IMR-90 (cell line): ENCODE data around the gene P2RX3. TPM values are rescaled to one million over a fixed set of nuclear protein-coding genes. Genes with fewer than 3 reads are reported as not detected.

ENCODE experiments used
- ATAC-seq: fragments of 200-7000 bp; cut with Tn5 transposase; 2 replicates; pipeline ENCODE4 v1.9.1; 2020; ENCODE audit warnings: low read depth, mild to moderate bottlenecking, moderate library complexity
- BruUV-seq: library from RNA; stranded (reverse); fragments of 400-500 nt; replicated peaks from 2 replicates; lab custom pipeline; 2021; lab: Mats Ljungman, UMichigan
- CTCF ChIA-PET: fragments of 300-600 bp; formaldehyde crosslinking; extraction: SDS; loops from one replicate; lab custom pipeline; 2021; ENCODE audit warnings: antibody characterized with exemption; lab: Yijun Ruan, JAX
- POLR2A ChIA-PET: fragments of 300-600 bp; sonication (Branson Sonifier 250); formaldehyde crosslinking; loops from one replicate; lab custom pipeline; 2022; ENCODE audit warnings: antibody characterized with exemption; ENCODE audit not compliant: unreplicated experiment; lab: Charles Lee
- DNase-seq: peaks from one replicate; pipeline ENCODE4 v3.0.0; 2013
- H2AFZ ChIP-seq: replicated peaks from 2 replicates; pipeline ENCODE3; 2013; ENCODE audit warnings: low read length, mild to moderate bottlenecking; ENCODE audit not compliant: poor library complexity
- H2AK5ac ChIP-seq: 2 replicates; pipeline ENCODE4 v1.6.1; 2013; ENCODE audit warnings: low read depth, low read length, inconsistent platforms
- H2AK9ac ChIP-seq: replicated peaks from 2 replicates; pipeline ENCODE3; 2013; ENCODE audit warnings: mild to moderate bottlenecking, low read depth, low read length, moderate library complexity; ENCODE audit not compliant: poor library complexity
- H2BK120ac ChIP-seq: 2 replicates; pipeline ENCODE4 v1.6.1; 2013; ENCODE audit warnings: low read depth, low read length, inconsistent platforms
- H2BK15ac ChIP-seq: 3 replicates; pipeline ENCODE4 v1.6.1; 2013; ENCODE audit warnings: low read depth, low read length, inconsistent platforms
- H2BK20ac ChIP-seq: 2 replicates; pipeline ENCODE4 v1.6.1; 2013; ENCODE audit warnings: low read depth, mild to moderate bottlenecking, inconsistent platforms, low read length, moderate library complexity
- H2BK5ac ChIP-seq: 2 replicates; pipeline ENCODE4 v1.6.1; 2013; ENCODE audit warnings: mild to moderate bottlenecking, low read depth, low read length, inconsistent platforms; ENCODE audit not compliant: poor library complexity, severe bottlenecking
- H3K14ac ChIP-seq: replicated peaks from 2 replicates; pipeline ENCODE4 v1.6.1; 2013; ENCODE audit warnings: low read depth, low read length, inconsistent platforms
- H3K18ac ChIP-seq: 2 replicates; pipeline ENCODE4 v1.6.1; 2013; ENCODE audit warnings: low read depth, low read length, control low read depth
- H3K23ac ChIP-seq: 2 replicates; pipeline ENCODE4 v1.6.1; 2013; ENCODE audit warnings: low read depth, low read length, inconsistent platforms
- H3K27ac ChIP-seq: 2 replicates; pipeline ENCODE4 v1.5.1; 2013; ENCODE audit warnings: mild to moderate bottlenecking, control low read depth, low read length; ENCODE audit not compliant: insufficient read depth
- H3K27me3 ChIP-seq: 2 replicates; pipeline ENCODE4 v1.6.1; 2013; ENCODE audit warnings: low read length; ENCODE audit not compliant: control insufficient read depth, insufficient read depth
- H3K36me3 ChIP-seq: 2 replicates; pipeline ENCODE4 v1.6.1; 2013; ENCODE audit warnings: low read length, mixed read lengths; ENCODE audit not compliant: control insufficient read depth, insufficient read depth
- H3K4ac ChIP-seq: 2 replicates; pipeline ENCODE4 v1.6.1; 2013; ENCODE audit warnings: low read depth, low read length, inconsistent platforms
- H3K4me1 ChIP-seq: 2 replicates; pipeline ENCODE4 v1.6.1; 2013; ENCODE audit warnings: low read length, mixed read lengths; ENCODE audit not compliant: control insufficient read depth, insufficient read depth
- H3K4me2 ChIP-seq: 2 replicates; pipeline ENCODE4 v1.6.1; 2013; ENCODE audit warnings: low read depth, mild to moderate bottlenecking, control low read depth, low read length, moderate library complexity
- H3K4me3 ChIP-seq: 2 replicates; pipeline ENCODE4 v1.5.1; 2013; ENCODE audit warnings: low read depth, mild to moderate bottlenecking, control low read depth, low read length, moderate library complexity; ENCODE audit not compliant: insufficient read depth
- H3K56ac ChIP-seq: 2 replicates; pipeline ENCODE4 v1.6.1; 2013; ENCODE audit warnings: low read length, inconsistent platforms; ENCODE audit not compliant: insufficient read depth; ENCODE audit errors: extremely low read depth
- H3K79me1 ChIP-seq, 2 experiments: 2 replicates each; pipeline ENCODE4 v1.6.1; 2013; ENCODE audit warnings: low read length in 2 of 2, inconsistent platforms in 1 of 2, low read depth in 1 of 2
- H3K9ac ChIP-seq: 2 replicates; pipeline ENCODE4 v1.6.1; 2013; ENCODE audit warnings: low read depth, low read length, control low read depth
- H3K9me1 ChIP-seq: 2 replicates; pipeline ENCODE4 v1.6.1; 2013; ENCODE audit warnings: low read length, inconsistent platforms; ENCODE audit not compliant: insufficient read depth
- H3K9me3 ChIP-seq: 2 replicates; pipeline ENCODE4 v1.6.1; 2013; ENCODE audit warnings: low read length; ENCODE audit not compliant: control insufficient read depth, insufficient read depth
- H4K20me1 ChIP-seq: 2 replicates; pipeline ENCODE4 v1.6.1; 2013; ENCODE audit warnings: low read length, inconsistent platforms; ENCODE audit not compliant: insufficient read depth
- H4K5ac ChIP-seq: 2 replicates; pipeline ENCODE4 v1.6.1; 2013; ENCODE audit warnings: mild to moderate bottlenecking, low read depth, low read length, control low read depth
- H4K8ac ChIP-seq, 2 experiments: 2 replicates each; pipeline ENCODE4 v1.6.1; 2013; ENCODE audit warnings: low read depth in 2 of 2, low read length in 2 of 2, control low read depth in 1 of 2, inconsistent platforms in 1 of 2
- H4K91ac ChIP-seq: 2 replicates; pipeline ENCODE4 v1.6.1; 2013; ENCODE audit warnings: low read depth, low read length, inconsistent platforms; ENCODE audit not compliant: insufficient read depth
- BHLHE40 ChIP-seq: fragments of 150-350 bp; IDR thresholded peaks from 2 replicates; pipeline ENCODE4 v1.6.1; 2016; ENCODE audit warnings: mild to moderate bottlenecking, low read depth, low read length
- CEBPB ChIP-seq: IDR thresholded peaks from 2 replicates; pipeline ENCODE4 v1.6.1; 2012; ENCODE audit warnings: low read depth, low read length, improper control_type of control experiment
- CHD1 ChIP-seq: IDR thresholded peaks from 2 replicates; pipeline ENCODE4 v1.6.1; 2012; ENCODE audit warnings: low read depth, low read length, improper control_type of control experiment
- ELK1 ChIP-seq: fragments of 150-350 bp; IDR thresholded peaks from 2 replicates; pipeline ENCODE4 v1.6.1; 2016; ENCODE audit warnings: low read depth, mild to moderate bottlenecking, low read length, moderate library complexity, borderline replicate concordance
- FOS ChIP-seq: fragments of 150-350 bp; IDR thresholded peaks from 2 replicates; pipeline ENCODE4 v1.6.1; 2016; ENCODE audit warnings: low read depth, low read length
- MAFK ChIP-seq: IDR thresholded peaks from 2 replicates; pipeline ENCODE4 v1.6.1; 2012; ENCODE audit warnings: low read depth, low read length, improper control_type of control experiment
- MAZ ChIP-seq: IDR thresholded peaks from 2 replicates; pipeline ENCODE4 v1.6.1; 2012; ENCODE audit warnings: low read depth, mild to moderate bottlenecking, low read length, improper control_type of control experiment, moderate library complexity, borderline replicate concordance
- MXI1 ChIP-seq: IDR thresholded peaks from 2 replicates; pipeline ENCODE4 v1.6.1; 2012; ENCODE audit warnings: low read depth, mild to moderate bottlenecking, low read length, moderate library complexity, borderline replicate concordance
- NFE2L2 ChIP-seq: fragments of 150-350 bp; IDR thresholded peaks from 2 replicates; pipeline ENCODE4 v1.6.1; 2016; ENCODE audit warnings: low read depth, mild to moderate bottlenecking, low read length
- POLR2A ChIP-seq: IDR thresholded peaks from 2 replicates; pipeline ENCODE4 v1.6.1; 2012; ENCODE audit warnings: mild to moderate bottlenecking, low read depth, low read length
- RAD21 ChIP-seq: IDR thresholded peaks from 2 replicates; pipeline ENCODE4 v1.6.1; 2012; ENCODE audit warnings: low read length, improper control_type of control experiment
- RCOR1 ChIP-seq: IDR thresholded peaks from 2 replicates; pipeline ENCODE4 v1.6.1; 2012; ENCODE audit warnings: mild to moderate bottlenecking, low read length, improper control_type of control experiment; ENCODE audit not compliant: insufficient replicate concordance
- RFX5 ChIP-seq: IDR thresholded peaks from 2 replicates; pipeline ENCODE4 v1.8.0; 2012; ENCODE audit warnings: low read depth, mild to moderate bottlenecking, low read length, moderate library complexity
- SMC3 ChIP-seq: fragments of 150-350 bp; IDR thresholded peaks from 2 replicates; pipeline ENCODE4 v1.6.1; 2016; ENCODE audit warnings: low read depth, mild to moderate bottlenecking, antibody characterized with exemption, low read length, moderate library complexity
- WGBS, 2 experiments: methylation state at CpG; one replicate each; pipeline versions ENCODE4 v1.1.5 to v1.1.7; 2013; ENCODE audit warnings: missing lambda C conversion rate in 2 of 2; ENCODE audit not compliant: insufficient read length in 1 of 2; ENCODE audit errors: extremely low coverage in 2 of 2; 5-methylcytosine and 5-hydroxymethylcytosine counted together
- dilution Hi-C: fragments of 300-500 bp; cut with HindIII; formaldehyde crosslinking; loops from one replicate; pipeline ENCODE4 v1.14.3; 2018; ENCODE audit warnings: low sequenced_read_pairs; ENCODE audit not compliant: unreplicated experiment
- in situ Hi-C: fragments of 300-500 bp; cut with MboI; formaldehyde crosslinking; loops from 3 replicates; pipeline ENCODE4 v1.14.3; 2019; ENCODE audit warnings: low sequenced_read_pairs, inconsistent platforms, mixed read lengths
- intact Hi-C: fragments of 100-400 bp; cut with micrococcal nuclease; formaldehyde crosslinking; loops from 2 replicates; pipeline ENCODE4 v1.10.0; 2022
- polyA plus RNA-seq, 3 experiments: library from polyadenylated mRNA; depleted of rRNA; stranded (reverse); fragments of >200 nt; gene quantifications; 2 replicates each; pipeline ENCODE4 v1.2.3, GENCODE V29; 2012; ENCODE audit warnings: low replicate concordance in 1 of 3
- total RNA-seq: library from RNA; depleted of rRNA; stranded (reverse); fragments of >200 nt; gene quantifications from 2 replicates; pipeline ENCODE4 v1.2.3, GENCODE V29; 2012
- TF ChIP-seq, protein P1 (sequence below): conservative IDR thresholded peaks from 2 replicates; pipeline ENCODE4 v1.5.1; 2012; ENCODE audit warnings: mild to moderate bottlenecking, low read depth, low read length, improper control_type of control experiment
- TF ChIP-seq, protein P2 (sequence below): fragments of 150-350 bp; IDR thresholded peaks from 2 replicates; pipeline ENCODE4 v1.6.1; 2017; ENCODE audit warnings: mild to moderate bottlenecking, antibody characterized with exemption, low read length, low read depth

Gene P2RX3
- total and polyA plus RNA-seq, 2 of the 4 experiments (the other 2 are of a cell fraction) = not detected

DNA sequence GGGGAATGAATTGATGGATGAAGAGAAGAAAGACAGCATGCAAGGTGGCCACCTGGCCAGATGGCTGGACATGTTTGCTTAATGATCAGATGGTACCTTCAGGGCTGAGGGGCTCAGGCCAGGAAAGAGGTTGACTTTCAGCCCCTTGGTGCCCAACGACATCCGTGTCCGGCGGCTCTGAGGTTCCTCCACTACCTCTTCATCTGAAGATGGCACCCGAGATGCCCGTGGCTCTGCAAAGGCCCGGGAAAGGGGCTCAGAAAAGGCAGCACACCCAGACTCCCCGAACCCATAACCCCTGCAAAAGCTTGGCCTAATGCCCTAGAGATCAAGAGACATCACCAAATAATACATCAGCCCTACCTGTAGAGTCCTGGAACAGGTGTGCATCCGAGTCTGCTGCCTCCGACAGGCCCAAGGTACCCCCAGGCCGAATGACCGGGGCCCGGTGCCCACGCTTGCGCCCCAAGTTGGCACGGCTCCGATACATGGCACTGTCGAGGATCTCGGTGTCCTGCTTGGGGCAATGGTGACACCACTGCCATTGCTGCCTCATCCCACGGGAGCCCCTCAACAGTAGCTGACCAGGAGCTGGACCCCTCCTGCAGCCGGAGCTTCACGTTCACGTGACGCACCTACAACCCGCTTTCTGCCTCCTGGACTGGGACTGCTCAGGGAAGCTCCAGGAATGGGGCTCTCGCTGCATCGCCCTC, 36.3 kb upstream of the P2RX3 start:
- no peak overlapping the region for H3K4ac ChIP-seq
- H3K4me1 ChIP-seq = peaks cover 12% of the 10 kb centered on the region
- H4K8ac ChIP-seq = no peak overlapping the region
- no peak for DNase-seq
- H3K23ac ChIP-seq = no peak overlapping the region
- H3K9me1 ChIP-seq = peaks cover 18% of the 10 kb centered on the region
- no peak overlapping the region for H4K91ac ChIP-seq
- ChIA-PET POLR2A (no interaction called here), CTCF (no interaction called here)
- H2BK20ac ChIP-seq = no peak overlapping the region
- intact Hi-C loops (no loop called here), dilution Hi-C loops (no loop called here), in situ Hi-C loops (no loop called here)
- H3K79me1 ChIP-seq = peaks cover 21 to 48% of the 10 kb centered on the region in 2 experiments
- peaks cover 12% of the 10 kb centered on the region for H3K9me3 ChIP-seq
- no peak overlapping the region for H3K9ac ChIP-seq
- H2AFZ ChIP-seq = no peak overlapping the region
- no TSS peak for BruUV-seq
- H2AK5ac ChIP-seq = no peak overlapping the region
- no peak overlapping the region for H2AK9ac ChIP-seq
- 95% methylated on average over 12 of the region's 27 CpGs; no CpG with 5 or more reads in 1 of the 2 experiments for WGBS, 2 experiments
- H3K14ac ChIP-seq = no peak overlapping the region
- H3K18ac ChIP-seq = no peak overlapping the region
- H3K56ac ChIP-seq = no peak overlapping the region
- H2BK5ac ChIP-seq = no peak overlapping the region
- H3K27me3 ChIP-seq = no peaks in the 10 kb centered on the region
- ATAC-seq = no peak
- no peak overlapping the region for H3K4me3 ChIP-seq
- no peak overlapping the region for H2BK15ac ChIP-seq
- no peak overlapping the region for H2BK120ac ChIP-seq
- peaks cover 74% of the 10 kb centered on the region for H3K36me3 ChIP-seq
- TF ChIP-seq, protein P1, sequence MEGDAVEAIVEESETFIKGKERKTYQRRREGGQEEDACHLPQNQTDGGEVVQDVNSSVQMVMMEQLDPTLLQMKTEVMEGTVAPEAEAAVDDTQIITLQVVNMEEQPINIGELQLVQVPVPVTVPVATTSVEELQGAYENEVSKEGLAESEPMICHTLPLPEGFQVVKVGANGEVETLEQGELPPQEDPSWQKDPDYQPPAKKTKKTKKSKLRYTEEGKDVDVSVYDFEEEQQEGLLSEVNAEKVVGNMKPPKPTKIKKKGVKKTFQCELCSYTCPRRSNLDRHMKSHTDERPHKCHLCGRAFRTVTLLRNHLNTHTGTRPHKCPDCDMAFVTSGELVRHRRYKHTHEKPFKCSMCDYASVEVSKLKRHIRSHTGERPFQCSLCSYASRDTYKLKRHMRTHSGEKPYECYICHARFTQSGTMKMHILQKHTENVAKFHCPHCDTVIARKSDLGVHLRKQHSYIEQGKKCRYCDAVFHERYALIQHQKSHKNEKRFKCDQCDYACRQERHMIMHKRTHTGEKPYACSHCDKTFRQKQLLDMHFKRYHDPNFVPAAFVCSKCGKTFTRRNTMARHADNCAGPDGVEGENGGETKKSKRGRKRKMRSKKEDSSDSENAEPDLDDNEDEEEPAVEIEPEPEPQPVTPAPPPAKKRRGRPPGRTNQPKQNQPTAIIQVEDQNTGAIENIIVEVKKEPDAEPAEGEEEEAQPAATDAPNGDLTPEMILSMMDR = no peak
- no peak for TF ChIP-seq CEBPB
- TF ChIP-seq, protein P2, sequence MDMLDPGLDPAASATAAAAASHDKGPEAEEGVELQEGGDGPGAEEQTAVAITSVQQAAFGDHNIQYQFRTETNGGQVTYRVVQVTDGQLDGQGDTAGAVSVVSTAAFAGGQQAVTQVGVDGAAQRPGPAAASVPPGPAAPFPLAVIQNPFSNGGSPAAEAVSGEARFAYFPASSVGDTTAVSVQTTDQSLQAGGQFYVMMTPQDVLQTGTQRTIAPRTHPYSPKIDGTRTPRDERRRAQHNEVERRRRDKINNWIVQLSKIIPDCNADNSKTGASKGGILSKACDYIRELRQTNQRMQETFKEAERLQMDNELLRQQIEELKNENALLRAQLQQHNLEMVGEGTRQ = no peak
- no peak for TF ChIP-seq NFE2L2
- TF ChIP-seq MAFK = no peak
- TF ChIP-seq ELK1 = no peak
- TF ChIP-seq CHD1 = no peak
- TF ChIP-seq FOS = no peak
- no peak for TF ChIP-seq RCOR1
- no peak for TF ChIP-seq POLR2A
- no peak for TF ChIP-seq MAZ
- TF ChIP-seq RFX5 = no peak
- TF ChIP-seq SMC3 = no peak
- TF ChIP-seq MXI1 = no peak
- TF ChIP-seq BHLHE40 = no peak
- no peak for TF ChIP-seq RAD21
- H4K5ac ChIP-seq = no peak overlapping the region
- H3K27ac ChIP-seq = no peak overlapping the region
- no peak overlapping the region for H3K4me2 ChIP-seq
- peaks cover 40% of the 10 kb centered on the region for H4K20me1 ChIP-seq
